ENCODE measurements around the gene NTRK1. TPM values are rescaled to one million over a fixed set of nuclear protein-coding genes. Genes with fewer than 3 reads are reported as not detected.

Gene NTRK1
- total RNA-seq, 1 experiment from 2014 or later, result 0.10 TPM

- no peak for DNase-seq (ENCODE audit: low spot score)
These were observed 21.7 kb upstream of the NTRK1 start for GRCh38 chr1:156838972-156839371.

- no peak for DNase-seq (ENCODE audit: low spot score)
These were observed 21.1 kb upstream of the NTRK1 start for GRCh38 chr1:156839426-156840109.

GRCh38 chr1:156840186-156840897, 20.3 kb upstream of the NTRK1 start:
- no peak for DNase-seq (ENCODE audit: low spot score)

DNA sequence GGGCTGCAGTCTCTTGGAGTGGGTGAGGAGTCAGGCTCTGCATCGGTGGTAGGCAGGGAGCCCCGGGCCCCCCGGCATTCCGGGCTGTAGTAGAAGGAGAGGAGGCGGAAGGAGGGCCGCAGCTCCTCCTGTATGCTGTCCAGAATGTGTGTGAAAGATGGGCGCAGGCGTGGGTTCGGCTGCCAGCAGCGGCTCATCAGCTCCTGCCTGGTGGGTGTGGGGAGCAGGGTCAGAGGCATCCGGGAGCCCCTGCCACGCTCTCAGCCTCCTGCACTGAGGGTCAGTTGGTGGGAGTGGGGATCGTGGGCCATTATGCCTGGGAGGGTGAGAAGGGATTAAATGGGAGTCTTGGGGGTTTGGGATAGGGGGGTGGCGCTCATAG, 19.8 kb upstream of the NTRK1 start:
- no peak for DNase-seq (ENCODE audit: low spot score)

DNA sequence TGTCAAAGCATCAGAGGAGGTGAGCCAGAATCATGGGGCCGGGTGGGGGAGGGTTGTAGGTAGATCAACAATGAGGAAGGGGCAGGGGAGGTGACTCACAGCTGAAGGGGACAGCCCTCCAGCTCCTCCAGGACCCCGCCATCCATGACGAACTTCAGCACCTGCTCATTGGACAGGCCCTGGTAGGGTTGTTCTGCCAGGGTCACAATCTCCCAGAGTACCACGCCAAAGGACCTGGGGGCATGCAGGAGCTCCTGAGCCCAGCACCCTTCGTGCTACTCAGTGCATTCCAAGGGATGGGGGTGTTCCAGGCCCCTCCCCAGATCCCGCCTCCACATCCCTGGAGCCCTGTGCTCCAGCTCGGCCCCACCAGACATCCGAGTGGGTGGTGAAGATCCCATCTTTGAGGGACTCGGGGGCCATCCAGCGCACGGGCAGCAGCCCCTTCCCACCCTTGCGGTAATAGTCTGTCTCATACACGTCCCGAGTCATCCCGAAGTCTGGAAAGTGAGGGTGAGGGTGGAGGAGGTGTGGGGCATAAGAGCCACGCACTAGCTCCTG, 19.3 kb upstream of the NTRK1 start:
- DNase-seq (ENCODE audit: low spot score), result no peak

DNA sequence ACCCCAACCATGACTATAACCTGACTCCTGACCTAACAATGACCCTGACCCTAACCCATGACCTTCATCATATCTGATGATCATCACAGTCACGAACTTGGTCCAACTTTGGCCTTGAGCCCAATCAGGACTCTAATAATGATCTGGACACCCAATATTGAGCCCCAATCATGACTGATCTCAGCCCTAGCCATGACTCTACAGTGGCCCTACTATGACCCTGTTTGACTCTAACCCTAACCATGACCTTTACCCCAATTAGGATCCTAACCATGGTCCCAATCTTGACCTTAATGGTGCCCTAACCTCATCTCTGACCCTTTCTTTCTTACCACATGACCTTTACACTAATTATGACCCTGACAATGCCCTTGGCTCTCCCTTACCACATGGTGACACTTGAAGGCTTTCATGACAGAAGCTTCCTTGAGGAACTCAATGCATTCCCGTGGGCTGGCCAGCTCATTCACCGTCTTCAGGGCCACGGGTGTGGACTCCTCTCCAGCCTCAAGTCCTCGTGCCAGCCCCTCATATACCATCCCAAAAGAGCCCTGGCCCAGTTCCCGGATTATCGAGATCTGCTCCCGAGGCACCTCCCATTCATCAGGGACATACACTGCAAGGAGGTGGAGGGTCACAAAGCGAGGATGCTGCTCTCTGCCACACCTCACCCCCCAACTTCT, 17.9 kb upstream of the NTRK1 start:
- no peak for DNase-seq (ENCODE audit: low spot score)

GRCh38 chr1:156844102-156844501, 16.6 kb upstream of the NTRK1 start:
- no peak for DNase-seq (ENCODE audit: low spot score)

DNA sequence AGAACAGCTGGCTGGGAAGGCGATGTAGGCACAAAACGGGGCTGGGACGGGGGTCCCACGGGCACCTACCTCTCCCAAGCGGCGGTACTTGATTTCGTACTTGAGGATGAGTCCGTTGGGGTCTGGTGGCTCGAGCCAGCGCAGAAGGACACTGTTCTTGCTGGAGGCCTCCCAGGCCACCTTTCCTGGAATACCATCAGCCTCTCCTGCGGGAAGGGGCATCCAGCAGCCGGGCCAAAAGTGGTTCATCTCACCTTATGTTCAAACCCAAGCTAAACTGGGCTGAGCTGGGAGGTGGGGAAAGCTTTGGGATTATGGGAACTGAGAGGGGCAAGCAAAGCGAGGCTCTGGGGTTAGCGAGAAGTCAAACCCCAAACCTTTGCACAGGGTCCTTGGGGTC, 16.0 kb upstream of the NTRK1 start:
- no peak for DNase-seq (ENCODE audit: low spot score)

- no peak for DNase-seq (ENCODE audit: low spot score)
These were observed 15.4 kb upstream of the NTRK1 start for GRCh38 chr1:156845055-156845952.

- no peak for DNase-seq (ENCODE audit: low spot score)
These were observed 14.6 kb upstream of the NTRK1 start for GRCh38 chr1:156845953-156846545.

DNA sequence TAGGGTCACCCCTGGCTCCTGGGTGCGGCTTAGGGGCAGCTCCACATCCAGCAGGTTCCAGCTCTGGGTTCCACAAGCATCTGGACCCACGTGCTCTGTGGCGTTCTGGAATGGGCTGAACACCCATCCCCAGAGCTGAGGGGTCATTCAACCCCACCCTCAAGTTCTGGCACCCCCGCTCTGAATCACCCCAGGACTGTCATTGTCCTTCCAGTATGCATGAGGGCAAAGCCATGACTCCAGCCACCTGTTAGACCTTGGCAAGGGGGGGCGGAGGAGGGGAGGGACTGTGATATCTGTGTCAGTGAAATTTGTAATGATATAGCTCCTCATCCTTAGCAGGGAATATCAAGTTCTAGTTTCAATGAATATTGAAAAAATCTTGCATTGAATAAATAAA, 14.0 kb upstream of the NTRK1 start:
- no peak for DNase-seq (ENCODE audit: low spot score)

- DNase-seq (ENCODE audit: low spot score), result no peak
These were observed 12.8 kb upstream of the NTRK1 start for GRCh38 chr1:156847591-156848460.

DNA sequence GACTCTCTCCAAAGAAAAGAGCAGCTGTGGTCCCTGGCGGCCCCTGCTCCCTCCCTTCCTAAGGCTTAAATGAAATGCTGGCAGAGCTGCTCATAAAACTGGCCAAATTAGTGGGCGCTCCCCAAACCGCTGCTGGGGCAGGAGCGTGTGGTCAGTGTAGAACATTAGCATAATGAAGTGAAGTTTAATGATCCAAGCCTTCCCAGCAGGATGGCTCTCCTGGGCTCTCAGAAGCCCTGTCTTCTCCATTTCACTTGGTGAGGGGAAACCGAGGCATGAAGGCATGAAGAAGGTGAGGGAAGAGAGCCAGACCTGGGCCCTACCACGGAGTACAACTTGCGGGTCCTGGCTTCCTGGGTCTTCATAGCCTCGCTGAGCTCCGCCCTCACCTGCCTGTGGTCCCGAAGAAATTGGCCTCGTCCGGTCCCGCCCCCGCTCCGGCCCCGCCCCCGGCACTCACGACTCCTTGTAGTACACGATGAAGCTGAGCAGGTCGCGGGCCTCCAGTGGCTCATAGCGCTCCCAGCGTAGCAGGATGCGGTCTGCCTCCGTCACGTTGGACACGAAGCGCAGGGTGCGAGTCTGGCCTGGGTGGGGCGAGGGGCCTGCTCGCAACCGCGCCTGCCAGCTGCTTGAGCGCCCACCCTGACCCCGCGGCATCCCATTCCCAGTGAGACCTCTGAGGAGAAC, 12.1 kb upstream of the NTRK1 start:
- no peak for DNase-seq (ENCODE audit: low spot score)

GRCh38 chr1:156849151-156849496, 11.5 kb upstream of the NTRK1 start:
- DNase-seq (ENCODE audit: low spot score), result no peak

DNA sequence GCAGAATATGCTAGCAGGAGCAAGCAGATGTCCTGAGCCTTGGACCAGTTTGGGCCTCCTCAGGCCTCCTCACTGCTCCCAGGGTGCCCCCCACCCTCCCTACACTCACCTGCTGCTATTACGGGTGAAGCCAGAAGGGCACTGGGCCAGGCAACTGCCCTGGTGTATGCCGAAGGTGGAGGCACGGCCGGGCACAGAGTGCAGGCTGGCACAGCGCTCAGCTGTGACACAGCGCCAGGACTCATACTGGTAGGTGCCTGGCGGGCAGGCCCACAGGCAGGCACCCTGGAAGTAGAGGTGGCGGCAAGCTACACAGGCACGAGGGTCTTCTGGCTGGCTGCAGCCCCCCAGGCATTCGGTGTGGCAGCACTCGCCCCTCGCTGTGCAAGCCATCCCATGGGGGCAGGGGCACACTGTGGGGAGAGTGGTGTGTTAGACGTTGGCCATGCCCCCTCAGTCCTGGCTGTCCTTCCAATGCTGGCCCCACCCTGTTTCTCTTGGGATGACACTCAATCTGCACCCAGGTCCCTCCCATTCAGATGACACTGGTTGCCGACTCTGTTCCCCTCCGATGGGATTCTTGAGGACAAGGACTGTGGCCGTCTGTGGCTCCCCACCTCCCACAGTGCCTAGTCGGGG, 8.8 kb upstream of the NTRK1 start:
- no peak for DNase-seq (ENCODE audit: low spot score)

DNA sequence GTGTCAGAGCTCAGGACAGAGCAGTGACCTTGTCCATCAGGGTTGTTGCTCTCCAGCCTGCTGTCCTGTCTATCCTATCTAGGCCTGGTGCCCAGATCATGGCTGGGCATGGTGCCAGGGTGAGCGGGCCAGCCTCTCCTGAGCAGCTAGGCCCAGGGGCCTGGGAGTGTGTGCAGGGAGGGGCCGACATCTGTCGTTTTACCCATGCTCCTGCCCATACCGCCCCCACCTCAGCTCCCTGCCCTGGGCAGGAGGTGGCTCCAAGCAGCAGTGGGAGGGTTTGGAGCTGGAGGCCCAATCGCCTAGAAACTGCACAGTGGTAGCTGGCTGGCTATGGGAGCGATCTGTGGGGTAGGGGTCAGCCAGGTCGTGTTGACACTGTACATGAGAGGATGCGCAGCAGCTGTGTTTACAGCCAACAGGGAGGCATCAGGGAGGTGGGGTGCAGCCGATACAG, 8.2 kb upstream of the NTRK1 start:
- DNase-seq (ENCODE audit: low spot score), result peak; percentile 33

GRCh38 chr1:156853761-156854160, 6.9 kb upstream of the NTRK1 start:
- DNase-seq (ENCODE audit: low spot score), result no peak

DNA sequence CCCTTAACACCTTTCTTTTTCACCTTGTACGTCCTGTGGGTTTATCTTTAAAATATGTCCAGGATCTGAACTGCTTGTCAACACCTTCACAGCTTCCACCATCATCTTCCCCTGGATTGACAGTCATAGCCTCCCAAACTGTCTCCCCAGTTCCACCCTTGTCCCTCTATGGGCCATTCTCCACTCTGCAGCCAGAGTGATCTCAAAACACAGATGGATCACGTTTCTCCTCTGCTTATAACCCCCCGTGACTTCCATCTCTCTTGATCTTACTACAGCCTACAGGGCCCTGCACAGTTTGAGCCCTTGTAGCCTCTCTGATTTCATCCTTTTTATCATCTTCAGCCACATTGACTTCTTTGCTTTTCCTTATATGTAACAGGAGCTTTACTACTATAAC, 6.0 kb upstream of the NTRK1 start:
- no peak for DNase-seq (ENCODE audit: low spot score)

- DNase-seq (ENCODE audit: low spot score), result no peak
These were observed 4.3 kb upstream of the NTRK1 start for GRCh38 chr1:156856282-156856785.
